Gastroesophageal sphincter (tissue), 3 donors: ENCODE results near the gene CDK9.

Source experiments
- CTCF ChIP-seq, 4 experiments: fragments of 200-600 bp in 2 of 4; fragments of 450-650 bp in 2 of 4; sonication (generic) in 1 of 4; IDR thresholded peaks; one replicate each; pipeline ENCODE4 v1.5.1; 2017 to 2019; ENCODE audit warnings: antibody characterized with exemption in 4 of 4, mild to moderate bottlenecking in 2 of 4, moderate library complexity in 2 of 4
- POLR2AphosphoS5 ChIP-seq: sonication (generic); formaldehyde crosslinking; IDR thresholded peaks from one replicate; pipeline ENCODE4 v1.6.1; 2017; ENCODE audit warnings: antibody characterized with exemption

- TF ChIP-seq CTCF (IDR thresholded peaks at IDR 0.05) (no peak), POLR2AphosphoS5 (no peak)
Measured at GRCh38 chr9:127832248-127832647, 46.4 kb downstream of the CDK9 start.
